H1 (cell line): ENCODE measurements around the gene PTRH1. TPM values are rescaled to one million over a fixed set of nuclear protein-coding genes. Genes with fewer than 3 reads are reported as not detected.

Experiments used
- CBX5 ChIP-seq: fragments of 300-800, 300-1000 bp; sonication (generic); IDR thresholded peaks from 2 replicates; pipeline ENCODE4 v1.7.1; 2016; ENCODE audit warnings: antibody characterized with exemption, low read length, low read depth
- CBX8 ChIP-seq: fragments of 300-800, 300-1000 bp; sonication (generic); IDR thresholded peaks from 2 replicates; pipeline ENCODE4 v1.7.1; 2016; ENCODE audit warnings: low read depth, low read length, borderline replicate concordance
- EZH2 ChIP-seq: fragments of 200-600 bp; sonication (generic); IDR thresholded peaks from 2 replicates; pipeline ENCODE4 v1.7.1; 2012; ENCODE audit warnings: low read depth, mild to moderate bottlenecking, moderate library complexity, low read length, inconsistent platforms; ENCODE audit not compliant: severe bottlenecking
- GABPA ChIP-seq: IDR thresholded peaks from 2 replicates; pipeline ENCODE4 v1.6.1; 2011; ENCODE audit warnings: mild to moderate bottlenecking, low read length, moderate library complexity, borderline replicate concordance; ENCODE audit not compliant: insufficient read depth
- HDAC2 ChIP-seq, 2 experiments: fragments of 300-600 bp in 1 of 2; sonication (generic) in 1 of 2; IDR thresholded peaks; 2 replicates each; pipeline ENCODE4 v1.6.1; 2011 to 2012; ENCODE audit warnings: low read depth in 2 of 2, low read length in 2 of 2, mild to moderate bottlenecking in 2 of 2, moderate library complexity in 2 of 2, borderline replicate concordance in 1 of 2, inconsistent platforms in 1 of 2
- HDAC6 ChIP-seq: IDR thresholded peaks from one replicate; pipeline ENCODE4 v1.7.1; 2012; ENCODE audit warnings: low read depth, mild to moderate bottlenecking, inconsistent platforms, low read length, moderate library complexity
- POLR2A ChIP-seq, 2 experiments: IDR thresholded peaks; 1 replicate in 1 of 2; 2 replicates in 1 of 2; pipeline ENCODE4 v1.6.1; 2011; ENCODE audit warnings: low read depth in 2 of 2, low read length in 2 of 2, mild to moderate bottlenecking in 2 of 2; ENCODE audit errors: control extremely low read depth in 1 of 2
- POLR2AphosphoS5 ChIP-seq: IDR thresholded peaks from 2 replicates; pipeline ENCODE4 v1.6.1; 2011; ENCODE audit warnings: low read depth, low read length
- RBBP5 ChIP-seq: IDR thresholded peaks from 2 replicates; pipeline ENCODE4 v1.7.1; 2012; ENCODE audit warnings: low read depth, mild to moderate bottlenecking, inconsistent platforms, low read length, moderate library complexity, borderline replicate concordance
- RNF2 ChIP-seq: fragments of 200-900, 300-1000 bp; sonication (generic); IDR thresholded peaks from 2 replicates; pipeline ENCODE4 v1.7.1; 2016; ENCODE audit warnings: borderline replicate concordance, low read depth, mild to moderate bottlenecking, antibody characterized with exemption, low read length; ENCODE audit not compliant: poor library complexity, severe bottlenecking; ENCODE audit errors: missing control alignments
- SIRT6 ChIP-seq: IDR thresholded peaks from one replicate; pipeline ENCODE4 v1.7.1; 2012; ENCODE audit warnings: low read length, inconsistent platforms
- SIX5 ChIP-seq: IDR thresholded peaks from 2 replicates; pipeline ENCODE4 v1.6.1; 2011; ENCODE audit warnings: mild to moderate bottlenecking, low read depth, low read length
- SP1 ChIP-seq: IDR thresholded peaks from 2 replicates; pipeline ENCODE4 v1.6.1; 2011; ENCODE audit warnings: low read depth, low read length
- SP4 ChIP-seq: IDR thresholded peaks from 2 replicates; pipeline ENCODE4 v1.6.1; 2012; ENCODE audit warnings: low read length, inconsistent platforms
- TAF1 ChIP-seq: IDR thresholded peaks from 2 replicates; pipeline ENCODE4 v1.6.1; 2011; ENCODE audit warnings: mild to moderate bottlenecking, low read depth, low read length
- TAF7 ChIP-seq: optimal IDR thresholded peaks from 2 replicates; pipeline ENCODE3; 2011; ENCODE audit warnings: low read depth, mild to moderate bottlenecking, inconsistent platforms, low read length, moderate library complexity, borderline replicate concordance
- TBP ChIP-seq: IDR thresholded peaks from 2 replicates; pipeline ENCODE4 v1.6.1; 2011; ENCODE audit warnings: low read depth, low read length, improper control_type of control experiment
- TCF12 ChIP-seq: IDR thresholded peaks from 2 replicates; pipeline ENCODE4 v1.6.1; 2011; ENCODE audit warnings: low read depth, mild to moderate bottlenecking, low read length
- polyA plus RNA-seq, 7 experiments: library from polyadenylated mRNA; depleted of rRNA in 3 of 7; stranded (reverse) in 5 of 7; unstranded in 2 of 7; fragments of >200 nt in 5 of 7; fragments of 200-250 nt in 2 of 7; gene quantifications; 1 replicate in 5 of 7; 2 replicates in 1 of 7; 4 replicates in 1 of 7; pipeline versions ENCODE4 v1.2.1 to v1.2.3, GENCODE V29; 2011 to 2013; ENCODE audit warnings: missing spikeins in 2 of 7, mixed read lengths in 2 of 7
- total RNA-seq: library from RNA; stranded (reverse); fragmentation: NEBNext Ultra II Directional; extraction: Animal tissue kit (Norgen Biotek cat#: 25700); gene quantifications from 2 replicates; pipeline ENCODE4 v1.2.1, GENCODE V29; 2021
- TF ChIP-seq, protein P1 (sequence below): IDR thresholded peaks from 2 replicates; pipeline ENCODE4 v1.6.1; 2011; ENCODE audit warnings: low read length, improper control_type of control experiment
- TF ChIP-seq, protein P2 (sequence below), 3 experiments: IDR thresholded peaks; 1 replicate in 2 of 3; 2 replicates in 1 of 3; pipeline versions ENCODE4 v1.5.1 to v1.6.1; 2011; ENCODE audit warnings: low read length in 3 of 3, mild to moderate bottlenecking in 3 of 3, inconsistent platforms in 2 of 3, low read depth in 1 of 3, moderate library complexity in 1 of 3; ENCODE audit not compliant: insufficient read depth in 1 of 3; ENCODE audit errors: control extremely low read depth in 1 of 3

Gene PTRH1
- total and polyA plus RNA-seq, 2 of the 8 experiments (the other 6 are each of a cell fraction or from before 2014, with no cell fraction given): 11.1 to 19.8 TPM

DNA sequence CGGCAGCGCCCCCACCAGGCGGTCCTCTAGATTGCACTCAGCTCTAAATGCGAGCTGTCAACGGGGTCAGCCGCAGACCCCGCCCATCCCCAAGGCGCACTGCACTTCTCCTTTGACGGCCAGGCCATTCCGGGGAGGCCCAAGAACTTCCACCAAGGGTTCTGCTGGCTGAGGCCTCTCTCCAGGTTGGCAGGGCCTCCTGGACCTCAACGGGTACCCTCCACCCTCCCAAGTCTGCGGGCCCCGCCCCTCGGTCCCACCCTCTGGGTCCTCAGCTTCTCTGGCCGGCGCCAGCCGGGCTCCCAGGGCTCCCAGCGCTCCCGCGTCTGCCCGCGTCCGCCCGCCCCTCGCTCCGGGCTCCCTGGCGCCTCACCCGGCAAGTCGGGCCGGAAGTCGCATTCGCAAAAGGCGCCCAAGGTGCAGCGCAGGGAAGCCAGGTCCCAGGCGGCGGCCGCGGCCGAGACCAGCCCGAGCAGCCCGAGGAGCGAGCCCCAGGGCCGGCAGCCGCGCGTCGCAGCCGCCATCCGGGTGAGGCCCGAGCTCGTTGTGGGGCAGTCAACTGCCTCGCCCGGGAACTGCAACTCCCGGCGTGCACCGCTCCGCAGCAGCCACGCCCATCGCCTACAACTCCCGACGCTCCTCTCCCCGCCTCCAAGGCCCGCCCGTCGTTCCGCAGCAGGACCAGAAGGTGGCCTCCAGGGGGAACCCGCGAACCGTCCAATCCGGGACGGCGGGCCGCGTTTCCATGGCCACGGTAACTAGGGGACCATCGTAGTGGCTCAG, 19.5 kb upstream of the PTRH1 start, which contains the start of gene TOR2A (continued):
- TF ChIP-seq CBX5: no peak
- TF ChIP-seq SP4: peak; percentile 68; the same call in 1 of the 2 replicates
- TF ChIP-seq EZH2: no peak
- peak in 1 of 2 experiments; percentile 77; a peak in 1 of 4 replicates for TF ChIP-seq HDAC2 (IDR thresholded peaks at IDR 0.05; ENCODE audit: borderline replicate concordance in 1 of 2, low read depth in 2 of 2, low read length in 2 of 2)
- no peak for TF ChIP-seq TAF7
- 0 out of 2 replicates have a peak, but pooled peaks have one; percentile 29 for TF ChIP-seq TCF12
- no peak for TF ChIP-seq POLR2AphosphoS5
- no peak for TF ChIP-seq POLR2A (IDR thresholded peaks at IDR 0.05; ENCODE audit: control extremely low read depth in 1 of 2, low read depth in 2 of 2, low read length in 2 of 2)
- TF ChIP-seq, protein P1, sequence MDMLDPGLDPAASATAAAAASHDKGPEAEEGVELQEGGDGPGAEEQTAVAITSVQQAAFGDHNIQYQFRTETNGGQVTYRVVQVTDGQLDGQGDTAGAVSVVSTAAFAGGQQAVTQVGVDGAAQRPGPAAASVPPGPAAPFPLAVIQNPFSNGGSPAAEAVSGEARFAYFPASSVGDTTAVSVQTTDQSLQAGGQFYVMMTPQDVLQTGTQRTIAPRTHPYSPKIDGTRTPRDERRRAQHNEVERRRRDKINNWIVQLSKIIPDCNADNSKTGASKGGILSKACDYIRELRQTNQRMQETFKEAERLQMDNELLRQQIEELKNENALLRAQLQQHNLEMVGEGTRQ: no peak
- no peak for TF ChIP-seq CBX8
- TF ChIP-seq, protein P2, sequence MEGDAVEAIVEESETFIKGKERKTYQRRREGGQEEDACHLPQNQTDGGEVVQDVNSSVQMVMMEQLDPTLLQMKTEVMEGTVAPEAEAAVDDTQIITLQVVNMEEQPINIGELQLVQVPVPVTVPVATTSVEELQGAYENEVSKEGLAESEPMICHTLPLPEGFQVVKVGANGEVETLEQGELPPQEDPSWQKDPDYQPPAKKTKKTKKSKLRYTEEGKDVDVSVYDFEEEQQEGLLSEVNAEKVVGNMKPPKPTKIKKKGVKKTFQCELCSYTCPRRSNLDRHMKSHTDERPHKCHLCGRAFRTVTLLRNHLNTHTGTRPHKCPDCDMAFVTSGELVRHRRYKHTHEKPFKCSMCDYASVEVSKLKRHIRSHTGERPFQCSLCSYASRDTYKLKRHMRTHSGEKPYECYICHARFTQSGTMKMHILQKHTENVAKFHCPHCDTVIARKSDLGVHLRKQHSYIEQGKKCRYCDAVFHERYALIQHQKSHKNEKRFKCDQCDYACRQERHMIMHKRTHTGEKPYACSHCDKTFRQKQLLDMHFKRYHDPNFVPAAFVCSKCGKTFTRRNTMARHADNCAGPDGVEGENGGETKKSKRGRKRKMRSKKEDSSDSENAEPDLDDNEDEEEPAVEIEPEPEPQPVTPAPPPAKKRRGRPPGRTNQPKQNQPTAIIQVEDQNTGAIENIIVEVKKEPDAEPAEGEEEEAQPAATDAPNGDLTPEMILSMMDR (IDR thresholded peaks at IDR 0.05; ENCODE audit: control extremely low read depth in 1 of 3, insufficient read depth in 1 of 3, low read depth in 1 of 3, low read length in 3 of 3): peak in 2 of 3 experiments; percentile 92 to 99; a peak in 3 of 4 replicates
- TF ChIP-seq SP1: peak; percentile 85; the same call in 1 of the 2 replicates
- TF ChIP-seq RNF2: no peak
- TF ChIP-seq SIX5: peak; percentile 89
- peak; percentile 45; the same call in 1 of the 2 replicates for TF ChIP-seq TAF1
- no peak for TF ChIP-seq SIRT6
- TF ChIP-seq RBBP5: no peak
- no peak; the same call in 1 of the 2 replicates for TF ChIP-seq GABPA
- peak; percentile 42; the same call in 1 of the 2 replicates for TF ChIP-seq TBP
- no peak for TF ChIP-seq HDAC6
